A549 treated with RU486 at 1 μM for 4 hours (cell line): Measurements from ENCODE around the gene PPAT. TPM values are rescaled to one million over a fixed set of nuclear protein-coding genes. Genes with fewer than 3 reads are reported as not detected.

ENCODE experiments used
- total RNA-seq: library from RNA; stranded (reverse); fragments of 200-300 nt; extraction: Qiagen RNA extraction; gene quantifications from 5 replicates; pipeline ENCODE4 v1.2.3, GENCODE V29; 2022; ENCODE audit warnings: low read depth

The PPAT gene
- 14.7 to 23.4 TPM (median 19.3 TPM) in 5 replicates for total RNA-seq

GRCh38 chr4:56435140-56435926 is at the start of gene PPAT:
PPAT (minus strand) TSS chr4:56435615; CDS start chr4:56435477, 138 bp downstream.

GRCh38 chr4:56467284-56468096 is 32.1 kb upstream of the PPAT start, which contains the start of gene SRP72:
SRP72 (plus strand) TSS chr4:56467617; CDS start chr4:56467636, 19 bp downstream.

GRCh38 chr4:56387023-56388001 is 48.1 kb downstream of the PPAT start, which contains the start of gene AASDH:
AASDH (minus strand) TSS chr4:56387491; CDS start chr4:56384299, 3,192 bp downstream.

Other genes starting within 250 kb of the PPAT start
- 1.8 to 3.2 TPM (median 2.8 TPM) in 5 replicates for gene AASDH, start 48.1 kb downstream of the PPAT start, total RNA-seq
- 124 to 159 TPM (median 135 TPM) in 5 replicates for gene PAICS, start 645 bp upstream of the PPAT start, total RNA-seq
- 47.8 to 62.7 TPM (median 54.6 TPM) in 5 replicates for gene SRP72, start 32.0 kb upstream of the PPAT start, total RNA-seq
- not detected in 5 replicates for gene ARL9, start 70.2 kb upstream of the PPAT start, total RNA-seq
- gene HOPX, start 245.7 kb upstream of the PPAT start, total RNA-seq: not detected in 5 replicates